Measurements from ENCODE around the gene RALGAPA1.
"Not testable (repeated sequence)": the region's sequence is repeated elsewhere in the genome, so short reads cannot be mapped to it uniquely, and the experiment has no call there.

The RALGAPA1 gene

GRCh38 chr14:35824446-35825165 is 15.5 kb upstream of the RALGAPA1 start:
- H3K4me3 ChIP-seq (ENCODE audit: low read depth, low read length); DNase-seq (ENCODE audit: low read depth): not testable (repeated sequence)

- no peak overlapping the region for H3K4me3 ChIP-seq (ENCODE audit: low read depth, low read length)
- DNase-seq (ENCODE audit: low read depth) = no peak
Measured at GRCh38 chr14:35822501-35822900, 13.4 kb upstream of the RALGAPA1 start.

DNA sequence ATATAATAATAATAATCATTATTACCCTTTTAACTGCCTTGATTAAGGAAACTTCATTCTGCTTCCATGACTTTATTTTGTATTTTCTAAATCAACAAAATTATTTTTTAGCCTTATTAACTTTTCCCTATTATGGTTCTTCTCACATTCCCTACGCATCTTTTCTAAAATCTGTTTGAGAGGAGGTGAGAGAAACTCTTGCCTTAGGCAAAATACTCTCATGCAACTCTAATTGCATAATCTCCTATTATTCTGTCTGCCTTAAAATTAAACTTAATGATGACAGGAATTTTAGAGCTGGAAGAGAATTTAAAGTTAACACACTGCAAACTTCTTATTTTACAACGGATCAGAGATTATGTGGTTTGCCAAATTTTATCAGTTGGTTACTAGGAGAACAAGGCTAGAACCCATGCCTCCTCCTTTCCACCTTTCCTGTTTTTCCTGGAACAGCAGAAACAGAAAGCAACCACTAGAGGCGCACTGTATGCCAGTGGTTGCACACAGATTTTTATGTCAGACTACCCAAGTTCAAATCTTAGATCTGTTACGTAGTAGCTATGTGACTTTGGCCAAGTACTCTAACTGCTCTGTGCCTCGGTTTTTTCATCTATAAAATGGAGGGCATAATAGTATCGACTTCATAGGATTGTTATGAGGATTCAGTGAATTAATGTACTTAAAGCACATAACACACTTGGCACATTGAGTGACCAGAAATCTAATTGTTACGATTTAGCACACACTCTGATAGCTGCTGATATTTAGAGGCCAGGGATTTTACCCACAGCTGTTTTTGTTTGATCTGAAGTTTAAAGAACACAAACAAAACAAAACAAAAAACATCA is 12.7 kb upstream of the RALGAPA1 start:
- no peak overlapping the region for H3K4me3 ChIP-seq (ENCODE audit: low read depth, low read length)
- no peak for DNase-seq (ENCODE audit: low read depth)

DNA sequence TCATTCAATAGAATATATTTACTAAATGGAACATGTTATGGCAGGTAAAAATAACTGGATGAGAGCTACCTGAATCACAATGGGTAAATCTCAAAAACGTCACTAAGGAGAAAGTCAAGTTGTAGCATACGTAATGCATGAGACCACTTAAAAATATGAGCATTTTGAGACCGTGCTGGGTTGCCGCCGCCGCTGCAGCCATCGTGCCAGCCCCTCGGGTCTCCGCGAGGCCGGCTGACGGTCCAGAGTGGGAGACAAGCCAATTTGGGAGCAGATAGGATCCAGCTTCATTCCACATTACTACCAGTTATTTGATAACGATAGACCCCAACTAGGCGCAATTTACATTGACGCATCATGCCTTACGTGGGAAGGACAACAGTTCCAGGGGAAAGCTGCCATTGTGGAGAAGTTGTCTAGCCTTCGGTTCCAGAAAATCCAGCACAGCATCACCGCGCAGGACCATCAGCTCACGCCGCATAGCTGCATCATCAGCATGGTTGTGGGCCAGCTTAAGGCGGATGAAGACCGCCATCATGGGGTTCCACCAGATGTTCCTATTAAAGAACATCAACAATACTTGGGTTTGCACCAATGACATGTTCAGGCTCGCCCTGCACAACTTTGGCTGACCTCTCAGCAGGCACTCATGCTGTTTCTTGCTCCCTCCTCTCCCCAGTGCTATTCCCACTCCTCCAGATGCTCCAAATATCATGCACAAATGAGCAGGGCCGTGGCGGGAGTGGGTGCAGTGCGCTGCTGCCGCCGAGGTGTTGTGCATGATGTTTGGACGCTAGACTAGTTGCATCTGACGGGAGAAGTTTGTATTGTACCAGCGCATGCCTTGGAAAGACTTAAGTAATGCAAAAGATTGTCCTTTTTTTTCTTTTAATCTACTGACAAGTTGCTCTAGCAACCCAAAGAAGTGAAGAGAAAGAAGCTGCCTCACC is 10.8 kb upstream of the RALGAPA1 start:
- H3K4me3 ChIP-seq (ENCODE audit: low read depth, low read length) = no peak overlapping the region
- no peak for DNase-seq (ENCODE audit: low read depth)

GRCh38 chr14:35818346-35819115 is 9.4 kb upstream of the RALGAPA1 start:
- no peak for DNase-seq (ENCODE audit: low read depth)
- no peak overlapping the region for H3K4me3 ChIP-seq (ENCODE audit: low read depth, low read length)

DNA sequence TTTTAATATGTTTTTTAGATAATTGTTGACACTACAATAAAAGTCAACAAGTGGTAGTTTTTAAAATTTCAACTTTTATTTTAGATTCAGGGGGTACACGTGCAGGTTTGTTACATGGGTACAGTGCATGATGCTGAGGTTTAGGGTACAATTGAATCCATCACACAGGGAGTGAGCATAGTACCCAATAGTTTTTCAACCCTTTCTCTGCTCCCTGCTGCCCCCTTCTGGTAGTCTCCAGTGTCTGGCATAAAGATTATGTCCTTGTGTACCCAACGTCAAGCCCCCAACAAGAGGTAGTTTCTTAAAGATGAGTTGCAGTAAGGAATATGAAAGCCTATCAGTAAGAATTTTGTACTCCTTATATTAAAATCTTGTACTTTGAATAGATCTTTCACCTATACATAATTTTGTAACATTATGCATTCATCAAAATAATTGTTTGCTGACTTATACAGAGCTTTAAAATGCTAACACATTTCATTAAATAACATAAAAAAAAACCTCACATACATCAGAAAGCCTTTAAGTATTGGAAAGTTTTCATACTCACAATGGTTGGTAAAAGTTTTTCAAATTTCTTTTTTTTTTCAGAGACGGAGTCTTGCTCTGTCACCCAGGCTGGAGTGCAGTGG is 5.4 kb upstream of the RALGAPA1 start:
- H3K4me3 ChIP-seq (ENCODE audit: low read depth, low read length) = no peak overlapping the region
- no peak for DNase-seq (ENCODE audit: low read depth)

DNA sequence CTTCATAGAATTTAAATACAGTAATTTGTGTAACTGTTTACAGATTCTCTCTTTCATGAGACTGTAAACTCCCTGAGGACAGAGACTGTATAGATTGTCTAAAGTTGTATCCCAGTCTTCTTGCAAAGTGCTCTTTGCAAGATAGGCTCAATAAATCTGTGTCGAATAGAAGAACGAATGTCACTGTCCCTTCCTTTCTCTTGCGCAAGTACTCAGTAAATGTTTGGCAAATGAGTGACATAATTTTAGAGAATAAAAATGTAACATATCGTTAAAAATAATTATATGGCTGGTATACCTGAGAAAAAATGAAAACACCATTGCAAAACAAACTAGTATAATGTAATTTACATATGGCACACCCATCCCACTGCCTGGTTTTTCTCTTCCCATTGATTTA is 1.9 kb upstream of the RALGAPA1 start:
- no peak overlapping the region for H3K4me3 ChIP-seq (ENCODE audit: low read depth, low read length)
- no peak for DNase-seq (ENCODE audit: low read depth)

- peak overlapping the region; percentile 81 for H3K4me3 ChIP-seq (ENCODE audit: low read depth, low read length)
- DNase-seq (ENCODE audit: low read depth) = no peak
Measured at GRCh38 chr14:35809597-35809996, 502 bp upstream of the RALGAPA1 start.

DNA sequence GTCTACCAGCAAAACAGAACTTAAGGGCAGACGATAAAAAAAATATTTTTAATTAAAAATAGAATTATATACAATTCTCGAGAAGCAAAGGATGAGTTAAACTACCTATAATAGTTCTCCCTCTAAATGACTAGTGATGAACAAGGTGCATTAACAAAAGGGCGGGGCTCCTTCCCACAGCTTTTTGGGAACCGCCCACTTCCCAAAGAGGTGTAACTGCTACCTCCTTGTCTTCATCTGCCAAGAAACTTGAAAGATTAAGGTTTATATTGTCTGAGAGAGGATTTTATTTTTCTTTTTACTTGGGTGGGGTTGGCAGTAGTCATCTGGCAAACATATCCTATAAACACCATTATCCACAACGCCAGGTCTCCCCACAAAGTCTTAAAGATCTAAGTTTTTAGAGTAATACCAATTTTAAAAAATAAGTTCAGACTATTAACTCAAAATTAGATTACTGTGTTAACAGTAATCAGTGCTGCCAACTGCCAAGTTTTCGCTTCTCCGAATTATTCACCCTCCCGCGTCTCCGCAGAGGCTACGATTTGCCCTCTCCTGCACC is 938 bp downstream of the RALGAPA1 start:
- no peak for DNase-seq (ENCODE audit: low read depth)
- H3K4me3 ChIP-seq (ENCODE audit: low read depth, low read length) = peak overlapping the region; percentile 81

DNA sequence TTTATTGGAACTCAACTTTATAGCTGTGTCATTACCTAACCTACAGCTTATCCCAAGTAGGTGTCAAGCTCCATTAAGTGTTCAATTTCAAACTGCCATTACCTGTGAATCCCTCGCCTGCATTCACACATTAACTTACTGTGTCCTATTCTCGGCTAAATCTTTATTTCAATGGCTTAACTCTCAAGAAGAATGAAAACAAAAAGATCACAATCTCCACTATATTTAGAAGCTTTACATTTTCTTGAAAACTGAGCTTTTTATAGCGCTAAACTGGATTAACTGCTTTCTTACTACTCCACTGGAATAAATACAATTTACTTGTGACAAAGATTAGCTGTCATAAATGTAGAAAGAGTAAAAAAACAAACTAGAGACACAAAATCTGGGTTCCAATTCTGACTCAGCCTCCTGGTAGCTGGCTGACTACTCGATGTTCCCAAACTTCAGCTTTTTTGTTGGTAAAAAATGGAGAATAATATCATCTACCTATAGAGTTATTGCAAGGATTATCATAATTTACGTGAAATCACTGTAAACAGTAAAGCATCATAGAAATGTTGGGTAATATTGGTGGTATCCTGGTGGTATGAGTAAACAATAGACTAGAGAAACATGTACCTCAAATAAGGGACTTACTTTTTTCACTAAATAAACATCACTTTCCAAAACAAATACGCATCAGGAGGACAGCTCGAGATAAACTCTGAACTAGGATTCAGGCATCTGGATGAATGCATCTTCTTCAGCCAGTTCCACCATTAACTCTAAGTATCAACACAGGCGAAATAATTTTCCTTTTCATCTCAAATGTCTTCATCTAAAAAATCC is 1.7 kb downstream of the RALGAPA1 start:
- DNase-seq (ENCODE audit: low read depth) = no peak
- peak overlapping the region; percentile 81 for H3K4me3 ChIP-seq (ENCODE audit: low read depth, low read length)

DNA sequence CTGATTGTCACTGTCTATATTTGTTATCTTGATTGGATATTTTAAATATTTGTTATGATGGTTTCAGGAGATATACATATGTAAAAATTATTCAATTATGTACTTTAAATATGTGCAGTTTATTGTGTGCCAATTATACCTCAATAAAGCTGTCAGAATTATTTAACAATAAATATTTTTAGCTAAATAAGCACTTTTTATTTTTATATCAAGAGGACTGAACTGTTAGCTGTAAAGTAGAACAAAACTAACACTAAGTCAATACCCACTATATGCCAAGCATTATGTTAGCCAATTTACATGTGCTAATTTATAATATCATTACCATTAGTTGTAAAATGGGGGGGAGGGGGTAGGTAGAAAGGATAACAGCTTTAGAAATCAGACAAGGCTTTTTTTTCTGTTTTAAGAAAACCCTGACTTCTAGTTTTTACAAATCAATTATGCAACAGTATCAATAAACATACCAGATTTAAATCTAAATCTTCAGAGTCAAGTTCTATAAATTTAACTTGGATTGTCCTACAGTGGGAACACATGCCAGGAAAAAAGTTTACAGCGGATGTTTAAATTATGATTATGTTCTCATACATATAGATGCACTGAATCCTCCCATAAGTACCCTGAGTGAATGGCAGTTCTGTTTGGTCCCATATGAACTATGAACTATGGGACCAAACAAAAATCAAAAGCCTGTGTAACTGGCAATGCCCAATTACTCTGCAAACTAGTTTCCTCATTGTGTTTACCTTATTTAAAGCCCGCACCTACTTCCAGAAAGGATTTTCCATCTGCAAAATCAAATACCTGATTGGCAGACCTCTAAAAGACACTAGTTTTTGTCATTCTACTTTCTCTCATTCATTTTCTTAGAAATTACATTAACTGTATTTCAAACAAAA is 2.8 kb downstream of the RALGAPA1 start:
- no peak overlapping the region for H3K4me3 ChIP-seq (ENCODE audit: low read depth, low read length)
- DNase-seq (ENCODE audit: low read depth) = no peak

DNA sequence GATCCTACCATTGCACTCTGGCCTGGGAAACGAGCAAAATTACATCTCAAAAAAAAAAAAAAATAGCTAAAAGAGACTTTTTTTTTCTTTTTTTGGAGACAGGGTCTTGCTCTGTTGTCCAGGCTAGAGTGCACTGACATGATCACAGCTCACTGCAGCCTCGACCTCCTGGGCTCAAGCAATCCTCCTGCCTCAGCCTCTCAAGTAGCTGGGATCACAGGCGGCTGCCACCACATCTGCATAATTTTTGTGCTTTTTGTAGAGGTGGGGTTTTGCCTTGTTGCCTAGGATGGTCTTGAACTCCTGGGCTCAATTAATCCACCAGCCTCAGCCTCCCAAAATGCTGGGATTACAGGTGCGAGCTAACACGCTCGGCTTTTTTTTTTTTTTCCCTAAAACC is 11.3 kb downstream of the RALGAPA1 start:
- DNase-seq (ENCODE audit: low read depth) = no peak
- no peak overlapping the region for H3K4me3 ChIP-seq (ENCODE audit: low read depth, low read length)

DNA sequence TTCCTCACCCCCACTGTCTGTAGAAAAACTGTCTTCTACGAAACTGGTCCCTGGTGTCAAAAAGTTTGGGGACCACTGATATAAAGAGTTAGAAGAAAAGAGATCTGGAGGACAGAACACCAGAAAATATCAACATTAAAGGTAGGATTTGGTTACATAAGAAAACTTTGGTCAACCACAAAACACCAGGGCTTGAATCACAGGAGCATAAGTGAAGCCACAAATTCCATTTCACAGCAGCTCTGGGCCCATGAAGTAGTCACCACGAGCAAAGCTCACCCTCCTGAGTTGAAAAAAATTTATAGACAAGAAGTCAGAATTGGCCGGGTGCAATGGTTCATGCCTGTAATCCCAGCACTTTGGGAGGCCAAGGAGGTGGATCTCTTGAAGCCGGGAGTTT is 19.4 kb downstream of the RALGAPA1 start:
- DNase-seq (ENCODE audit: low read depth) = no peak
- H3K4me3 ChIP-seq (ENCODE audit: low read depth, low read length) = no peak overlapping the region

DNA sequence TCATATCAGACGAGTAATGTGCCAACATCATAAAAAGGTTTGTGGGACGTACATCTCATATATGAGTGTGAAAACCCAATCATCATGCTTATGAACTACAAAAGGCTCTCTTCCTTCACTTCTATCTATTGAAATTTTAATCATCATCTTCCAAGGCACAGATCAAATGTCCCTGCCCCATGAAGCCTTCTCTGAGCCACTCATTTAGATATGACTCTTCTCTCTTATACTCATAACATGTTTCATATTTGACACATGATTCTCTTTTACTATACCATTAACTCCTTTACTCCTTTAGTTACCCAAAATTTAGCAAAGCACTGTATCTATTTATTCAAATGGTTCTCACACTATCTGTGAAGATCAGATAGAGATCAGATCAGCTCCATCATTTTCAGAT is 22.2 kb downstream of the RALGAPA1 start:
- H3K4me3 ChIP-seq (ENCODE audit: low read depth, low read length) = no peak overlapping the region
- no peak for DNase-seq (ENCODE audit: low read depth)

GRCh38 chr14:35783699-35784098 is 25.4 kb downstream of the RALGAPA1 start:
- no peak for DNase-seq (ENCODE audit: low read depth)
- no peak overlapping the region for H3K4me3 ChIP-seq (ENCODE audit: low read depth, low read length)

DNA sequence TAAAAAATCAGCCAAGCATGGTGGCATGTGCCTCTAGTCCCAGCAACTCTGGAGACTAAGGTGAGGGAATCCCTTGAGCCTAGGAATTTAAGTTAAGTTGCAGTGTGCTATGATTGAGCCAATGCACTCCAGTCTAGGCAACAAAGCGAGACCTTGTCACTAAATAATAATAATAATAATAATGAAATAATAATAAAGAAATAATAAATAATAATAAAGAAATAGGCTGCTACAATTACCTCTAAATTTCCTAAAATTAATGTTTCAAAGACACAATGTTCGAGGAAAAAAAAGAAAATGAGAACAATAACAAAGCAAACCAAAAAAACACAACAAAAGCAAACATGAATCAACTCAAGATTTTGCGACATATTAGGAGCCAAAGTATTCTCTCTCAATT is 29.7 kb downstream of the RALGAPA1 start:
- no peak overlapping the region for H3K4me3 ChIP-seq (ENCODE audit: low read depth, low read length)
- DNase-seq (ENCODE audit: low read depth) = no peak

GRCh38 chr14:35777550-35777949 is 31.5 kb downstream of the RALGAPA1 start:
- DNase-seq (ENCODE audit: low read depth); H3K4me3 ChIP-seq (ENCODE audit: low read depth, low read length): not testable (repeated sequence)
